Pancreas (tissue), 10 donors: ENCODE results near the gene EFCAB8. TPM values are rescaled to one million over a fixed set of nuclear protein-coding genes. Genes with fewer than 3 reads are reported as not detected.

Source experiments
- ATAC-seq, 4 donors: fragments of 200-7000 bp; cut with Tn5 transposase; one replicate each; pipeline versions ENCODE4 v1.8.0 to v1.9.1; 2020; ENCODE audit warnings: mild to moderate bottlenecking in 4 of 4, moderate library complexity in 4 of 4
- DNase-seq, 6 donors: peaks; one replicate each; pipeline ENCODE4 v3.0.0-alpha.2; 2020
- FAIRE-seq: peaks from 2 replicates; lab custom pipeline; 2012; peaks lifted over from hg19 to GRCh38; lab: Jason Lieb, UNC
- H3K27ac ChIP-seq, 4 donors: fragments of 200-600 bp; sonication (generic); 1 replicate in 3 of 4; 2 replicates in 1 of 4; pipeline versions ENCODE4 v1.5.0 to v1.8.0; 2020
- H3K27me3 ChIP-seq, 4 donors: fragments of 200-600 bp; one replicate each; pipeline ENCODE4 v1.8.0; 2021
- H3K36me3 ChIP-seq, 3 donors: fragments of 200-600 bp; sonication (generic) in 1 of 3; one replicate each; pipeline versions ENCODE4 v1.5.0 to v1.8.0; 2020 to 2021
- H3K4me1 ChIP-seq, 3 donors: fragments of 200-600 bp; one replicate each; pipeline ENCODE4 v1.8.0; 2021
- H3K4me3 ChIP-seq, 4 donors: fragments of 200-600 bp; sonication (generic) in 2 of 4; one replicate each; pipeline versions ENCODE4 v1.5.0 to v1.8.0; 2020 to 2021
- H3K9me3 ChIP-seq, 4 donors: fragments of 200-600 bp; one replicate each; pipeline ENCODE4 v1.8.0; 2021
- WGBS, 2 donors: extraction: QIAGEN DNeasy Blood & Tissue Kit; methylation state at CpG; one replicate each; pipeline ENCODE4 v1.1.7; 2013; 5-methylcytosine and 5-hydroxymethylcytosine counted together
- intact Hi-C, 3 donors: fragments of 100-400 bp; cut with DNase I; formaldehyde crosslinking; loops; one replicate each; pipeline versions ENCODE4 v1.11.1 to v1.14.2; 2022
- polyA plus RNA-seq, 2 donors: library from polyadenylated mRNA; stranded (reverse); fragments of 200-250 nt; gene quantifications; one replicate each; pipeline ENCODE4 v1.2.3, GENCODE V29; 2013
- total RNA-seq, 6 donors: library from RNA; stranded (reverse); fragmentation: NEBNext Ultra II Directional in 4 of 6; extraction: Animal tissue kit (Norgen Biotek cat#: 25700) in 4 of 6; gene quantifications; one replicate each; pipeline versions ENCODE4 v1.2.1 to v1.2.4, GENCODE V29; 2021 to 2023
- TF ChIP-seq, protein P1 (sequence below), 4 donors: fragments of 200-600 bp; sonication (generic) in 3 of 4; IDR thresholded peaks; one replicate each; pipeline versions ENCODE4 v1.5.0 to v1.8.0; 2021; ENCODE audit warnings: antibody characterized with exemption in 4 of 4
- donor health status: healthy with polysubstance abuse.
- donor health status: DM: no; HTN: no; CAD: no; lungs with moderate emphysema.
- donor health status: DM: no; HTN: no; CAD: no.
- donor health status: control.
- donor health status: control.
- donor health status: Bipolar disorder and iron deficiency.
- donor health status: DM: yes; HTN: yes; CAD: no.
- donor health status: DM: no; HTN: no; CAD: no.
- donor health status: DM: no; HTN: no; CAD: no.
- donor health status: DM: yes; HTN: yes; CAD: no.

Gene EFCAB8
- total and polyA plus RNA-seq, 8 donors, result 0.12 to 0.35 (median 0.19) TPM; not detected in 1

DNA sequence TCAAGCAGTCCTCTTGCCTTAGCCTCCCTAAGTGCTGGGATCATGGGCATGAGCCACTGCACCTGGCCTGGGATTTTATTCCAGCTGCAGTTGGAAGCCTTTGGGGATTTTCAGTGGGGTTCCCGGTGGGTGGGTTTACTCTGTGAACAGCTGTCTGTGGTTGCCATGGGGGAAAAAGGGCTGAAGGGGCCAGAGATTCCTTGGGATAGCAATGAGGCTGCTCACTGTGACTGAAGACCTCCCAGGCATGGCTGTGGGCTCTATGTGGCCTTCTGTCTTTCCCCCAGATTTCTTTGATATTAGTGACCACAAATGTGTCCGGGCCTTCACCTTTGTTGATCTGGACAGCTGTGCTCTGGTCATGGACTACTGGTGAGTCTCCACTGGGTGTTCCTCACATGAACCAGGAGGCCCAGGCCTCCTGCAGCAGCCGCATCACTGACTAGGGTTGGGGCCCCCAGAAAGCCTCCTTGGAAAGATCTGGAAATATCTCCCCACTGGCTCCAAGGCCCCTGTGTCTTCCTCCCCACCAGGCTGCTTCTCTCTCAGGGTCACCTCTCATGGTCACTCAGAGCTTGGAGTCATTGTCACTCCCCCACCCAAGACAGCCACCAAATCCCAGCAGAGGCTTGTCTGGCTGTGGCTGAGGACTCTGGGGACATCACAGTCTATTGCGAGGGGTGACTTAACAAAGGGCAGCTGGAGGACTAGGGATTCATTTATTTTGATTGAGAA lies 33.4 kb downstream of the EFCAB8 start:
- DNase-seq (no peak), ATAC-seq (no peak)

GRCh38 chr20:32893263-32894025 lies 34.7 kb downstream of the EFCAB8 start:
- H3K27ac ChIP-seq, result no peak overlapping the region
- intact Hi-C loops, result loop anchor here in 1 of 3 donors (10.0 kb wide), 1 partner anchor 411 kb away; no protein-coding TSS in a partner anchor
- no peaks in the 10 kb centered on the region for H3K36me3 ChIP-seq
- FAIRE-seq (no peak), DNase-seq (no peak), ATAC-seq (no peak)
- H3K4me3 ChIP-seq, result no peak overlapping the region
- TF ChIP-seq, protein P1, sequence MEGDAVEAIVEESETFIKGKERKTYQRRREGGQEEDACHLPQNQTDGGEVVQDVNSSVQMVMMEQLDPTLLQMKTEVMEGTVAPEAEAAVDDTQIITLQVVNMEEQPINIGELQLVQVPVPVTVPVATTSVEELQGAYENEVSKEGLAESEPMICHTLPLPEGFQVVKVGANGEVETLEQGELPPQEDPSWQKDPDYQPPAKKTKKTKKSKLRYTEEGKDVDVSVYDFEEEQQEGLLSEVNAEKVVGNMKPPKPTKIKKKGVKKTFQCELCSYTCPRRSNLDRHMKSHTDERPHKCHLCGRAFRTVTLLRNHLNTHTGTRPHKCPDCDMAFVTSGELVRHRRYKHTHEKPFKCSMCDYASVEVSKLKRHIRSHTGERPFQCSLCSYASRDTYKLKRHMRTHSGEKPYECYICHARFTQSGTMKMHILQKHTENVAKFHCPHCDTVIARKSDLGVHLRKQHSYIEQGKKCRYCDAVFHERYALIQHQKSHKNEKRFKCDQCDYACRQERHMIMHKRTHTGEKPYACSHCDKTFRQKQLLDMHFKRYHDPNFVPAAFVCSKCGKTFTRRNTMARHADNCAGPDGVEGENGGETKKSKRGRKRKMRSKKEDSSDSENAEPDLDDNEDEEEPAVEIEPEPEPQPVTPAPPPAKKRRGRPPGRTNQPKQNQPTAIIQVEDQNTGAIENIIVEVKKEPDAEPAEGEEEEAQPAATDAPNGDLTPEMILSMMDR (IDR thresholded peaks at IDR 0.05), result no peak
- peaks cover 0 to 1% (median 0%) of the 10 kb centered on the region in 3 donors for H3K4me1 ChIP-seq
- no peaks in the 10 kb centered on the region for H3K27me3 ChIP-seq
- H3K9me3 ChIP-seq, result no peaks in the 10 kb centered on the region
- 84 to 90% methylated on average over 15 to 16 of the region's 16 CpGs for WGBS, 2 donors

More for the DNA sequence above, 33.4 kb downstream of the EFCAB8 start:
- FAIRE-seq, result no peak
- Histone ChIP-seq H3K27me3 (no peaks in the 10 kb centered on the region), H3K36me3 (no peaks in the 10 kb centered on the region), H3K4me1 (peaks cover 0 to 5% (median 0%) of the 10 kb centered on the region in 3 donors), H3K4me3 (no peak overlapping the region), H3K27ac (no peak overlapping the region), H3K9me3 (no peaks in the 10 kb centered on the region)
- intact Hi-C loops, result loop anchor here in 1 of 3 donors (10.0 kb wide), 1 partner anchor 413 kb away; no protein-coding TSS in a partner anchor
- WGBS, 2 donors, result 81 to 88% methylated on average over 4 of the region's 4 CpGs
- TF ChIP-seq, protein P1 (IDR thresholded peaks at IDR 0.05), result no peak

GRCh38 chr20:32894026-32894483 lies 35.3 kb downstream of the EFCAB8 start:
- intact Hi-C loops, result loop anchor here in 1 of 3 donors (10.0 kb wide), 1 partner anchor 411 kb away; no protein-coding TSS in a partner anchor

GRCh38 chr20:32894711-32895355 lies 36.1 kb downstream of the EFCAB8 start:
- no peak overlapping the region for H3K27ac ChIP-seq
- DNase-seq (no peak), FAIRE-seq (no peak), ATAC-seq (no peak)
- no peaks in the 10 kb centered on the region for H3K36me3 ChIP-seq
- no peaks in the 10 kb centered on the region for H3K27me3 ChIP-seq
- H3K4me3 ChIP-seq, result no peak overlapping the region
- H3K9me3 ChIP-seq, result no peaks in the 10 kb centered on the region
- intact Hi-C loops, result loop anchor here in 2 of 3 donors (5.0 to 10.0 kb wide), 2 partner anchors 407 to 410 kb away; no protein-coding TSS in a partner anchor
- no peaks in the 10 kb centered on the region for H3K4me1 ChIP-seq
- 85 to 88% methylated on average over 9 of the region's 9 CpGs for WGBS, 2 donors
- TF ChIP-seq, protein P1 (IDR thresholded peaks at IDR 0.05), result no peak

More at GRCh38 chr20:32894026-32894483, 35.3 kb downstream of the EFCAB8 start:
- Histone ChIP-seq H3K27ac (no peak overlapping the region), H3K4me1 (no peaks in the 10 kb centered on the region), H3K36me3 (no peaks in the 10 kb centered on the region), H3K4me3 (no peak overlapping the region), H3K27me3 (no peaks in the 10 kb centered on the region), H3K9me3 (no peaks in the 10 kb centered on the region)
- peak in 3 of 4 donors; percentile 39 to 55 (median 42) for ATAC-seq
- TF ChIP-seq, protein P1 (IDR thresholded peaks at IDR 0.05), result no peak
- WGBS, 2 donors, result 54 to 68% methylated on average over 8 of the region's 8 CpGs
- peak in 1 of 6 donors; percentile 32 for DNase-seq
- no peak for FAIRE-seq
